Mesothelial cell of epicardium (in vitro differentiated cells): ENCODE data around the gene DNAJC11. TPM values are rescaled to one million over a fixed set of nuclear protein-coding genes. Genes with fewer than 3 reads are reported as not detected.

ENCODE experiments used
- DNase-seq, 2 experiments: peaks; one replicate each; pipeline ENCODE4 v3.0.0; 2021; ENCODE audit warnings: low spot score in 2 of 2; ENCODE audit not compliant: unreplicated experiment in 2 of 2
- H3K27ac Mint-ChIP-seq: 2 replicates; pipeline ENCODE4 v1.8.0; 2021; ENCODE audit warnings: mixed read lengths
- H3K27me3 Mint-ChIP-seq: 2 replicates; pipeline ENCODE4 v1.8.0; 2021; ENCODE audit warnings: low read depth, mixed read lengths
- H3K36me3 Mint-ChIP-seq: 2 replicates; pipeline ENCODE4 v1.8.0; 2021; ENCODE audit warnings: mixed read lengths
- H3K4me1 Mint-ChIP-seq: 2 replicates; pipeline ENCODE4 v1.8.0; 2021; ENCODE audit warnings: mixed read lengths
- H3K4me3 Mint-ChIP-seq: 2 replicates; pipeline ENCODE4 v1.8.0; 2021; ENCODE audit warnings: mild to moderate bottlenecking, moderate library complexity, mixed read lengths
- H3K9me3 Mint-ChIP-seq: 2 replicates; pipeline ENCODE4 v1.8.0; 2021; ENCODE audit warnings: mixed read lengths
- CTCF ChIP-seq: fragments of 200-600 bp; sonication (generic); IDR thresholded peaks from one replicate; pipeline ENCODE4 v1.5.0; 2021; ENCODE audit warnings: antibody characterized with exemption; ENCODE audit not compliant: unreplicated experiment
- total RNA-seq: library from RNA; stranded (reverse); gene quantifications from 3 replicates; pipeline ENCODE4 v1.2.1, GENCODE V29; 2021

Gene DNAJC11
- total RNA-seq, 1 donor from 2014 or later: 63.4 TPM

GRCh38 chr1:6657138-6657537 is 44.5 kb downstream of the DNAJC11 start:
- H3K27ac Mint-ChIP-seq: no peak overlapping the region
- no peak for TF ChIP-seq CTCF

GRCh38 chr1:6653436-6654290 is 48.0 kb downstream of the DNAJC11 start:
- Mint-ChIP-seq H3K36me3 (peaks cover 13% of the 10 kb centered on the region), H3K4me3 (no peak overlapping the region), H3K9me3 (no peaks in the 10 kb centered on the region), H3K4me1 (no peaks in the 10 kb centered on the region), H3K27me3 (no peaks in the 10 kb centered on the region), H3K27ac (no peak overlapping the region)
- DNase-seq: no peak
- no peak for TF ChIP-seq CTCF

More at GRCh38 chr1:6657138-6657537, 44.5 kb downstream of the DNAJC11 start:
- H3K4me3 Mint-ChIP-seq: no peak overlapping the region
- H3K27me3 Mint-ChIP-seq: no peaks in the 10 kb centered on the region
- no peak for DNase-seq
- H3K36me3 Mint-ChIP-seq: peaks cover 9% of the 10 kb centered on the region
- peaks cover 6% of the 10 kb centered on the region for H3K4me1 Mint-ChIP-seq
- no peaks in the 10 kb centered on the region for H3K9me3 Mint-ChIP-seq

- Mint-ChIP-seq H3K27me3 (no peaks in the 10 kb centered on the region), H3K27ac (no peak overlapping the region), H3K4me3 (no peak overlapping the region), H3K4me1 (no peaks in the 10 kb centered on the region), H3K9me3 (no peaks in the 10 kb centered on the region), H3K36me3 (peaks cover 13% of the 10 kb centered on the region)
- no peak for DNase-seq
- TF ChIP-seq CTCF: no peak
Observed at GRCh38 chr1:6652986-6653385, 48.6 kb downstream of the DNAJC11 start.

- no peak overlapping the region for H3K4me3 Mint-ChIP-seq
- H3K4me1 Mint-ChIP-seq: no peaks in the 10 kb centered on the region
- H3K27ac Mint-ChIP-seq: no peak overlapping the region
- H3K27me3 Mint-ChIP-seq: no peaks in the 10 kb centered on the region
- H3K9me3 Mint-ChIP-seq: no peaks in the 10 kb centered on the region
- peaks cover 13% of the 10 kb centered on the region for H3K36me3 Mint-ChIP-seq
- no peak for TF ChIP-seq CTCF
- no peak for DNase-seq
Observed at GRCh38 chr1:6651909-6652308, 49.7 kb downstream of the DNAJC11 start.

- Mint-ChIP-seq H3K27ac (no peak overlapping the region), H3K4me3 (no peak overlapping the region), H3K4me1 (no peaks in the 10 kb centered on the region), H3K9me3 (no peaks in the 10 kb centered on the region), H3K36me3 (peaks cover 20% of the 10 kb centered on the region), H3K27me3 (no peaks in the 10 kb centered on the region)
- no peak for TF ChIP-seq CTCF
- DNase-seq: no peak
Observed at GRCh38 chr1:6648556-6648955, 53.1 kb downstream of the DNAJC11 start.
